Psoas muscle (tissue), 8 donors: ENCODE results near the gene MTF1. TPM values are rescaled to one million over a fixed set of nuclear protein-coding genes. Genes with fewer than 3 reads are reported as not detected.

Source experiments
- ATAC-seq, 4 donors: fragments of 200-7000 bp; cut with Tn5 transposase; one replicate each; pipeline ENCODE4 v1.9.1; 2020; ENCODE audit warnings: moderate library complexity in 3 of 4, mild to moderate bottlenecking in 2 of 4
- DNase-seq, 2 donors: peaks; one replicate each; pipeline ENCODE4 v3.0.0-alpha.2; 2020
- H3K27ac ChIP-seq: fragments of 200-600 bp; one replicate; pipeline ENCODE4 v1.8.0; 2022
- H3K27me3 ChIP-seq, 3 donors: fragments of 200-600 bp in 1 of 3; one replicate each; pipeline versions ENCODE4 v1.6.1 to v1.8.0; 2013 to 2022; ENCODE audit warnings: low read length in 2 of 3, mild to moderate bottlenecking in 2 of 3, moderate library complexity in 1 of 3; ENCODE audit not compliant: insufficient read depth in 3 of 3
- H3K36me3 ChIP-seq, 2 donors: fragments of 200-600 bp in 1 of 2; one replicate each; pipeline versions ENCODE4 v1.6.1 to v1.8.0; 2013 to 2022; ENCODE audit warnings: low read depth in 1 of 2, mild to moderate bottlenecking in 1 of 2, moderate library complexity in 1 of 2; ENCODE audit not compliant: insufficient read depth in 1 of 2
- H3K4me1 ChIP-seq: fragments of 200-600 bp; one replicate; pipeline ENCODE4 v1.8.0; 2022
- H3K4me3 ChIP-seq: fragments of 200-600 bp; one replicate; pipeline ENCODE4 v1.8.0; 2022; ENCODE audit warnings: mild to moderate bottlenecking
- H3K9me3 ChIP-seq: fragments of 200-600 bp; one replicate; pipeline ENCODE4 v1.8.0; 2022
- WGBS, 3 donors: extraction: QIAGEN DNeasy Blood & Tissue Kit; methylation state at CpG; one replicate each; pipeline versions ENCODE4 v1.1.6 to v1.1.7; 2013; 5-methylcytosine and 5-hydroxymethylcytosine counted together
- intact Hi-C, 2 donors: fragments of 100-400 bp; cut with DNase I; formaldehyde crosslinking; loops; one replicate each; pipeline versions ENCODE4 v1.11.0 to v1.14.2; 2022
- polyA plus RNA-seq, 3 donors: library from polyadenylated mRNA; stranded (reverse); fragments of 200-250 nt; gene quantifications; one replicate each; pipeline ENCODE4 v1.2.3, GENCODE V29; 2013
- total RNA-seq, 4 donors: library from RNA; stranded (reverse); fragmentation: NEBNext Ultra II Directional in 2 of 4; extraction: Animal tissue kit (Norgen Biotek cat#: 25700) in 2 of 4; gene quantifications; one replicate each; pipeline versions ENCODE4 v1.2.1 to v1.2.4, GENCODE V29; 2021 to 2023
- TF ChIP-seq, protein P1 (sequence below): fragments of 200-600 bp; IDR thresholded peaks from one replicate; pipeline ENCODE4 v1.8.0; 2022; ENCODE audit warnings: antibody characterized with exemption
- donor health status: healthy with polysubstance abuse.
- donor health status: DM: no; HTN: no; CAD: no; lungs with moderate emphysema.
- donor health status: Bipolar disorder and iron deficiency.
- donor health status: healthy.
- donor health status: DM: yes; HTN: yes; CAD: no.
- donor health status: DM: no; HTN: no; CAD: no.
- donor health status: DM: no; HTN: no; CAD: no.
- donor health status: DM: yes; HTN: yes; CAD: no.

The MTF1 gene
- total and polyA plus RNA-seq, 7 donors, result 3.1 to 20.2 (median 13.3) TPM

GRCh38 chr1:37892151-37893047, 33.0 kb upstream of the MTF1 start:
- Histone ChIP-seq H3K4me3 (no peak overlapping the region), H3K27me3 (no peaks in the 10 kb centered on the region), H3K4me1 (peaks cover 5% of the 10 kb centered on the region), H3K36me3 (peaks cover 11 to 40% of the 10 kb centered on the region in 2 donors), H3K9me3 (no peaks in the 10 kb centered on the region), H3K27ac (peak overlapping the region; percentile 31)
- ATAC-seq, result peak in 2 of 4 donors; percentile 64 to 77
- no peak for DNase-seq
- WGBS, 3 donors, result 61 to 73% (median 62%) methylated on average over 5 of the region's 5 CpGs
- intact Hi-C loops, result loop anchor here in 1 of 2 donors (5.0 kb wide), 2 partner anchors 40 to 85 kb away; no protein-coding TSS in a partner anchor
- TF ChIP-seq, protein P1, sequence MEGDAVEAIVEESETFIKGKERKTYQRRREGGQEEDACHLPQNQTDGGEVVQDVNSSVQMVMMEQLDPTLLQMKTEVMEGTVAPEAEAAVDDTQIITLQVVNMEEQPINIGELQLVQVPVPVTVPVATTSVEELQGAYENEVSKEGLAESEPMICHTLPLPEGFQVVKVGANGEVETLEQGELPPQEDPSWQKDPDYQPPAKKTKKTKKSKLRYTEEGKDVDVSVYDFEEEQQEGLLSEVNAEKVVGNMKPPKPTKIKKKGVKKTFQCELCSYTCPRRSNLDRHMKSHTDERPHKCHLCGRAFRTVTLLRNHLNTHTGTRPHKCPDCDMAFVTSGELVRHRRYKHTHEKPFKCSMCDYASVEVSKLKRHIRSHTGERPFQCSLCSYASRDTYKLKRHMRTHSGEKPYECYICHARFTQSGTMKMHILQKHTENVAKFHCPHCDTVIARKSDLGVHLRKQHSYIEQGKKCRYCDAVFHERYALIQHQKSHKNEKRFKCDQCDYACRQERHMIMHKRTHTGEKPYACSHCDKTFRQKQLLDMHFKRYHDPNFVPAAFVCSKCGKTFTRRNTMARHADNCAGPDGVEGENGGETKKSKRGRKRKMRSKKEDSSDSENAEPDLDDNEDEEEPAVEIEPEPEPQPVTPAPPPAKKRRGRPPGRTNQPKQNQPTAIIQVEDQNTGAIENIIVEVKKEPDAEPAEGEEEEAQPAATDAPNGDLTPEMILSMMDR, result no peak

- peaks cover 24 to 59% of the 10 kb centered on the region in 2 donors for H3K36me3 ChIP-seq
- DNase-seq, result no peak
- peak overlapping the region; percentile 50 for H3K27ac ChIP-seq
- ATAC-seq, result peak in 3 of 4 donors; percentile 44 to 80 (median 74)
- intact Hi-C loops, result loop anchor here (1.0 to 5.0 kb wide), 3 partner anchors 42 to 87 kb away; no protein-coding TSS in a partner anchor
- WGBS, 3 donors, result 21 to 44% (median 28%) methylated on average over 4 of the region's 4 CpGs
- peaks cover 5% of the 10 kb centered on the region for H3K4me1 ChIP-seq
- no peaks in the 10 kb centered on the region for H3K27me3 ChIP-seq
- H3K9me3 ChIP-seq, result no peaks in the 10 kb centered on the region
- no peak overlapping the region for H3K4me3 ChIP-seq
- TF ChIP-seq, protein P1, result peak; percentile 62
Measured at GRCh38 chr1:37890378-37891014, 31.1 kb upstream of the MTF1 start.

DNA sequence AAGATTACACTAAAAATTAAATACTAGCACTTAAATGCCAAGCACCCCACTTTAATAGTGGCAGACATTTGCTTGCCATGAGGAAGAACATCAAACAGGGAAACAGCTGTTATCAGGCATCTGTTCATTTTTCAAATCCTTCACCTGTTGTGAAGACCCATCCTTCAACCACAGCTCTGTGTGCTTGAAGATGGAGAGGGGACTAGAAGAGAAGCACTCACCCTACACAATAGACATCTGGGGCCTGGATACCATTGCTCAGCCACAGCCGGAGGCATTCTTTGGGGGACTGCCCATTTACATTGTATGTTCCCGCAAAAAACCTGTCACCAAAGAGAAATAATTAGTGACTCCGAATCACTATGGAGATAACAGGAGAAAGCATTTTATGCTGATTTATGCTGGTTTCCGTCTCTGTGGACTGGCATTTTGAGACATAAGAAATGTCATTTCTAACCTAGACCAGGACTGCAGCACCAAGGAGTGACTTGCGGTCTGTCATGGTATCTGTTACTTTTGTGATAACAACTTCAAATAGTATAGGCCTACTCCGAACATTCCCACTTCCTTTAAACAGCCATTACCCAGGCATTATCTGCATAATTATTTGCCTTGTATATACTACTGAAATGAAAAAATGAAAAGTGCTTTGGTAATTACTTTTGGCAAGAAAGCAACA, 28.8 kb upstream of the MTF1 start:
- Histone ChIP-seq H3K27me3 (no peaks in the 10 kb centered on the region), H3K27ac (no peak overlapping the region), H3K4me3 (no peak overlapping the region), H3K9me3 (no peaks in the 10 kb centered on the region), H3K4me1 (peaks cover 5% of the 10 kb centered on the region), H3K36me3 (peaks cover 28 to 82% of the 10 kb centered on the region in 2 donors)
- no peak for DNase-seq
- no peak for ATAC-seq
- TF ChIP-seq, protein P1, result no peak
- intact Hi-C loops, result no loop called here
- WGBS, 3 donors, result 87 to 98% (median 94%) methylated on average over 6 of the region's 6 CpGs

- DNase-seq (no peak), ATAC-seq (no peak)
- no peak overlapping the region for H3K27ac ChIP-seq
- TF ChIP-seq, protein P1, result no peak
- H3K36me3 ChIP-seq, result peaks cover 31 to 100% of the 10 kb centered on the region in 2 donors
- no peaks in the 10 kb centered on the region for H3K9me3 ChIP-seq
- WGBS, 3 donors, result 93 to 97% (median 94%) methylated on average over 3 of the region's 3 CpGs
- H3K27me3 ChIP-seq, result no peaks in the 10 kb centered on the region
- H3K4me1 ChIP-seq, result no peaks in the 10 kb centered on the region
- intact Hi-C loops, result loop anchor here in 1 of 2 donors (5.0 kb wide), 1 partner anchor 83 kb away; no protein-coding TSS in a partner anchor
- no peak overlapping the region for H3K4me3 ChIP-seq
Measured at GRCh38 chr1:37884145-37884544, 24.8 kb upstream of the MTF1 start.
